DMS 273 (cell line): ENCODE measurements around the gene DSCAM.

Source experiments
- DNase-seq: peaks from one replicate; lab custom pipeline; 2025; ENCODE audit not compliant: unreplicated experiment; lab: John Stamatoyannopoulos, UW

DSCAM gene

GRCh38 chr21:40153351-40153750, 693.6 kb downstream of the DSCAM start:
- DNase-seq: no peak

GRCh38 chr21:40152476-40152875, 694.5 kb downstream of the DSCAM start:
- DNase-seq: no peak

- DNase-seq: no peak
Measured at GRCh38 chr21:40151611-40152010, 695.3 kb downstream of the DSCAM start.

GRCh38 chr21:40146216-40146837, 700.6 kb downstream of the DSCAM start:
- no peak for DNase-seq

- DNase-seq: peak; percentile 74
Measured at GRCh38 chr21:40143822-40144525, 703.0 kb downstream of the DSCAM start.

GRCh38 chr21:40141621-40142020, 705.3 kb downstream of the DSCAM start:
- no peak for DNase-seq

- no peak for DNase-seq
Measured at GRCh38 chr21:40140675-40141074, 706.3 kb downstream of the DSCAM start.

- DNase-seq: no peak
Measured at GRCh38 chr21:40139636-40140035, 707.3 kb downstream of the DSCAM start.

GRCh38 chr21:40136571-40136970, 710.4 kb downstream of the DSCAM start:
- no peak for DNase-seq

- DNase-seq: no peak
Measured at GRCh38 chr21:40134731-40135492, 712.0 kb downstream of the DSCAM start.

- DNase-seq: no peak
Measured at GRCh38 chr21:40130476-40130875, 716.5 kb downstream of the DSCAM start.

- DNase-seq: no peak
Measured at GRCh38 chr21:40129809-40130208, 717.1 kb downstream of the DSCAM start.

- DNase-seq: no peak
Measured at GRCh38 chr21:40128891-40129290, 718.1 kb downstream of the DSCAM start.

GRCh38 chr21:40120940-40121575, 725.9 kb downstream of the DSCAM start:
- DNase-seq: peak; percentile 65

GRCh38 chr21:40118527-40118926, 728.4 kb downstream of the DSCAM start:
- DNase-seq: no peak

GRCh38 chr21:40117236-40117635, 729.7 kb downstream of the DSCAM start:
- DNase-seq: no peak

GRCh38 chr21:40115775-40116174, 731.2 kb downstream of the DSCAM start:
- no peak for DNase-seq

- DNase-seq: no peak
Measured at GRCh38 chr21:40102682-40103081, 744.3 kb downstream of the DSCAM start.

GRCh38 chr21:40099809-40100208, 747.1 kb downstream of the DSCAM start:
- DNase-seq: no peak

GRCh38 chr21:40095477-40095876, 751.5 kb downstream of the DSCAM start:
- DNase-seq: no peak

GRCh38 chr21:40080385-40080784, 766.6 kb downstream of the DSCAM start:
- no peak for DNase-seq

- DNase-seq: no peak
Measured at GRCh38 chr21:40074710-40075109, 772.2 kb downstream of the DSCAM start.
